Subcutaneous adipose tissue (tissue), 4 donors: ENCODE data around the gene TFF2. TPM values are rescaled to one million over a fixed set of nuclear protein-coding genes. Genes with fewer than 3 reads are reported as not detected.

ENCODE experiments used
- CTCF ChIP-seq: fragments of 450-650 bp; IDR thresholded peaks from one replicate; pipeline ENCODE4 v1.5.1; 2016; ENCODE audit warnings: low read depth, mild to moderate bottlenecking, control low read depth, antibody characterized with exemption, moderate library complexity
- total RNA-seq, 4 donors: library from RNA; depleted of rRNA; stranded (reverse); fragments of >200 nt; gene quantifications; one replicate each; pipeline ENCODE4 v1.1.0, GENCODE V29; 2016

TFF2 gene
- total RNA-seq, 4 donors from 2014 or later: not detected

GRCh38 chr21:42362700-42363099 is 11.9 kb upstream of the TFF2 start:
- TF ChIP-seq CTCF: no peak

GRCh38 chr21:42362198-42362597 is 11.4 kb upstream of the TFF2 start:
- no peak for TF ChIP-seq CTCF

GRCh38 chr21:42361286-42361685 is 10.5 kb upstream of the TFF2 start:
- TF ChIP-seq CTCF: no peak

- TF ChIP-seq CTCF: no peak
Measured at GRCh38 chr21:42360317-42360716, 9.5 kb upstream of the TFF2 start.

GRCh38 chr21:42358937-42359336 is 8.1 kb upstream of the TFF2 start:
- no peak for TF ChIP-seq CTCF

- no peak for TF ChIP-seq CTCF
Measured at GRCh38 chr21:42358261-42358660, 7.5 kb upstream of the TFF2 start.

GRCh38 chr21:42357307-42357706 is 6.5 kb upstream of the TFF2 start:
- TF ChIP-seq CTCF: no peak
